ENCODE data around the gene ZNF423. TPM values are rescaled to one million over a fixed set of nuclear protein-coding genes. Genes with fewer than 3 reads are reported as not detected.
A peak's percentile ranks its signal among the peaks of the same experiment; 100 is the strongest.

Gene ZNF423
- total RNA-seq, 1 donor = 11.6 TPM

DNA sequence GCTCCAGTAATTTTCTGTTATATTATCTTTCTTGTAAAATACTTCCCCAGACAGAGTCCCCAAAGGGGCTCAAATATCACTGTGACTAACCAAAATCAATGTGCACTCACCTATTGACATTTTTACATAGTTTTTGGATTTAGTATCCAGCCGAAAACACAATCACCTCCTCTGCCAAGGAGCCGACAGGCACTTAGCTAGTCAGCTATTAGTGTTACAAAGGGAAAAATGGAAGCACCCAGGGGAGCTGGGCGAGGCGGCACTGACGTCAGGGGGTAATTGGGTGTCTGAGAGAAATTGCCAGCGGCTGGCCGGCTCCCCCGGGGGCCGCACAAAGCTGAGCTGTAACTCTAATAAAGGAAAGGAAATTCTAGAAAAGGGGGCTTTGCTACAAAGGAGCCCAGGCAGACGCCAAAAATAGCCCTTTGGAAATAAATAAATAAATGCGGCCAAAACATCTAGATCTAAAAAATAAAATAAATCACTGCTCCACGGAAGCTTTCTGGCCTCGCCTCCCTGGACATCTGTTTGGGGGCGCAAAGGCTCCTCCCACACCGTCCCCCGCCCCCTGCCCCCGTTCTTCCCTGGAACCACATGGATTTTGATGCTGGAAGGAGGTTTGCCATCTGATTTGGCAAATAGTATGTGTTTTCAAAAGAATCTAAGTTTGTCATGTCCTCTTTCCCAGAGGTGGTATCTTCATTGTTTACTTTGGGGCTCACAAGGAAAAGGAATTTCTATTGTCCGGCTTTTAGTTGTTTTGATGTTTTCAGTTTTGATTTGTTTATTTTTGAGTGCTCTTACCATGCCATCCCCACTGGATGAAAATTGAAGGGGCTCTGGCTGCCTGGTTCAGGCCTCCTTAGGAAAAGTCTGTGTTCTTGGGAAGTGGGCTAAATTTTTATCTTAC, 156.7 kb downstream of the ZNF423 start:
- H2AFZ ChIP-seq (ENCODE audit: low read length) = peak overlapping the region; percentile 42
- no peaks in the 10 kb centered on the region for H3K36me3 ChIP-seq (ENCODE audit: insufficient read depth, low read length)
- DNase-seq (ENCODE audit: insufficient read length, low spot score, missing footprints) = peak; percentile 96
- peak overlapping the region; percentile 23 for H3K27ac ChIP-seq (ENCODE audit: low read depth, low read length)
- peak overlapping the region; percentile 47 for H3K4me3 ChIP-seq (ENCODE audit: insufficient read depth, low read length)
- no peaks in the 10 kb centered on the region for H3K79me2 ChIP-seq (ENCODE audit: insufficient read depth, low read length)
- H3K4me2 ChIP-seq (ENCODE audit: insufficient read depth, low read length) = peak overlapping the region; percentile 72
- no peaks in the 10 kb centered on the region for H4K20me1 ChIP-seq (ENCODE audit: insufficient read depth, low read length)
- no peaks in the 10 kb centered on the region for H3K27me3 ChIP-seq (ENCODE audit: insufficient read depth, low read length)
- H3K9me3 ChIP-seq (ENCODE audit: low read depth, low read length) = no peaks in the 10 kb centered on the region
- H3K4me1 ChIP-seq (ENCODE audit: insufficient read depth, low read length) = peaks cover 21% of the 10 kb centered on the region
- TF ChIP-seq, protein P1, sequence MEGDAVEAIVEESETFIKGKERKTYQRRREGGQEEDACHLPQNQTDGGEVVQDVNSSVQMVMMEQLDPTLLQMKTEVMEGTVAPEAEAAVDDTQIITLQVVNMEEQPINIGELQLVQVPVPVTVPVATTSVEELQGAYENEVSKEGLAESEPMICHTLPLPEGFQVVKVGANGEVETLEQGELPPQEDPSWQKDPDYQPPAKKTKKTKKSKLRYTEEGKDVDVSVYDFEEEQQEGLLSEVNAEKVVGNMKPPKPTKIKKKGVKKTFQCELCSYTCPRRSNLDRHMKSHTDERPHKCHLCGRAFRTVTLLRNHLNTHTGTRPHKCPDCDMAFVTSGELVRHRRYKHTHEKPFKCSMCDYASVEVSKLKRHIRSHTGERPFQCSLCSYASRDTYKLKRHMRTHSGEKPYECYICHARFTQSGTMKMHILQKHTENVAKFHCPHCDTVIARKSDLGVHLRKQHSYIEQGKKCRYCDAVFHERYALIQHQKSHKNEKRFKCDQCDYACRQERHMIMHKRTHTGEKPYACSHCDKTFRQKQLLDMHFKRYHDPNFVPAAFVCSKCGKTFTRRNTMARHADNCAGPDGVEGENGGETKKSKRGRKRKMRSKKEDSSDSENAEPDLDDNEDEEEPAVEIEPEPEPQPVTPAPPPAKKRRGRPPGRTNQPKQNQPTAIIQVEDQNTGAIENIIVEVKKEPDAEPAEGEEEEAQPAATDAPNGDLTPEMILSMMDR (IDR thresholded peaks at IDR 0.05; ENCODE audit: extremely low read depth, low read depth, low read length) = no peak

DNA sequence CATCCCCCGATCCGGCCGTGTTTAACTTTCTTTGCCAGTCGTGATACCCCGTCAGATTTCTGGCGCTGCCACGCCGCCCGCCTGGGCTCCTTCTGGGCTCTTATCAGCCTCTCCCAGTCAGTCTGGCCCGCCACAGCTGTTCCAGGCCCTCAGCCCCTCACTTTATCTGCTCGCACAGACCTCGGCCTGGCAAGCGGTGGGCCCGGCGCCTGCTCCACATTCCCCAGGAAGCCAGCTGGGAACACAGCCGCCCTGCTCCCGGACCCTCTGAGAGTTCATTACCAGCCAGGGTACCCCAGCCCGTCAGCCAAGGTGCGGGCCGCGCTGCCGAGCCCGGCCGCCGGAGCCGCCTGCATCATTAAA, 157.5 kb downstream of the ZNF423 start:
- H3K4me1 ChIP-seq (ENCODE audit: insufficient read depth, low read length) = peaks cover 21% of the 10 kb centered on the region
- DNase-seq (ENCODE audit: insufficient read length, low spot score, missing footprints) = peak; percentile 39

DNA sequence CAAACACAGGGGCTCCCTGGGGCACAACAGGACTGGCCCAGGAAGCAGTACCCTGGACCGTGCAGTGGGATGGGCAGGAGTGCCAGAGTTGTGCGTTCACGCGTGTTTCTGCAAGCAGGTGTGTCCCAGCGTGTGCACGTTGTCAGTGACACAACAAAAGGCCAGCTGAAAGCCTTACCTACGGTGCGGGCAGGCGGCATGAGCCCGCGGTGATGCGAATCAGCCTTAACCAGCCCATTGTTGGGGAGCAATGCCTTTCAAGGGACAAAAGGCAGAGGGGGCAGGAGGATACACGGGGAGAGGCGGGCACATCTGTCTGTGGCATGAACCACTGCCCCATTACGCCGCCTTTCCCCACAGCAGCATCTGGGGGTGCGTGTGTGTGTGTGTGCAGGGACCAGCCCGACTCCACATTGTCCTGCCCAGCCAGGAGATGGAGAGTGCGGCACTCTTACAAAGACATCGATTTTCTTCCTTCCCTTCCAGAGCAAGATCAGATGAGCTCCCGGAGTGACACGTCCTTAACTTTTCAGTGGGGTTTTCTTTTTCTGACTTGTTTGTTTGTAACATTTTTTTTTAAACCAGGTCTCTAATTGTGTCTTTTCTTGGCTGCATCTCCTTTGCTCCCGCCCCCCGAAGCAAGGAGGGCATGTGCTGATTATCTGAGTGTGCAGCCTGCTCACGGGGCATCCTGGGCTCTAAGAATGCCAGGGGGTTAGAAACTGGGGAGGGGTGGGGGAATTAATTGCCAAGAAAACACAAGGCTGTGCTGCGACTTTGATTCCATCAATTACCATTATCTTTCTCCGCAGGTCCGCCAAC, 158.1 kb downstream of the ZNF423 start:
- Histone ChIP-seq H3K27ac (ENCODE audit: low read depth, low read length) (no peak overlapping the region), H3K9me3 (ENCODE audit: low read depth, low read length) (no peaks in the 10 kb centered on the region), H4K20me1 (ENCODE audit: insufficient read depth, low read length) (no peaks in the 10 kb centered on the region), H3K4me1 (ENCODE audit: insufficient read depth, low read length) (peaks cover 21% of the 10 kb centered on the region), H3K27me3 (ENCODE audit: insufficient read depth, low read length) (no peaks in the 10 kb centered on the region), H2AFZ (ENCODE audit: low read length) (no peak overlapping the region), H3K79me2 (ENCODE audit: insufficient read depth, low read length) (no peaks in the 10 kb centered on the region), H3K36me3 (ENCODE audit: insufficient read depth, low read length) (no peaks in the 10 kb centered on the region), H3K4me3 (ENCODE audit: insufficient read depth, low read length) (no peak overlapping the region), H3K4me2 (ENCODE audit: insufficient read depth, low read length) (no peak overlapping the region)
- DNase-seq (ENCODE audit: insufficient read length, low spot score, missing footprints) = peak; percentile 77
- TF ChIP-seq, protein P1 (IDR thresholded peaks at IDR 0.05; ENCODE audit: extremely low read depth, low read depth, low read length) = no peak

More for the DNA sequence above, 157.5 kb downstream of the ZNF423 start:
- H3K4me3 ChIP-seq (ENCODE audit: insufficient read depth, low read length) = no peak overlapping the region
- H2AFZ ChIP-seq (ENCODE audit: low read length) = peak overlapping the region; percentile 42
- no peaks in the 10 kb centered on the region for H3K27me3 ChIP-seq (ENCODE audit: insufficient read depth, low read length)
- H3K4me2 ChIP-seq (ENCODE audit: insufficient read depth, low read length) = peak overlapping the region; percentile 72
- no peaks in the 10 kb centered on the region for H3K79me2 ChIP-seq (ENCODE audit: insufficient read depth, low read length)
- H3K36me3 ChIP-seq (ENCODE audit: insufficient read depth, low read length) = no peaks in the 10 kb centered on the region
- TF ChIP-seq, protein P1 (IDR thresholded peaks at IDR 0.05; ENCODE audit: extremely low read depth, low read depth, low read length) = no peak
- no peaks in the 10 kb centered on the region for H3K9me3 ChIP-seq (ENCODE audit: low read depth, low read length)
- no peak overlapping the region for H3K27ac ChIP-seq (ENCODE audit: low read depth, low read length)
- no peaks in the 10 kb centered on the region for H4K20me1 ChIP-seq (ENCODE audit: insufficient read depth, low read length)
